Cerebellar nuclear complex (tissue), 1 donor: ENCODE results near the gene PLEKHA4.

Source experiments
- DNase-seq, 2 experiments: peaks; one replicate each; lab custom pipeline; 2025; lab: John Stamatoyannopoulos, UW

PLEKHA4 gene

GRCh38 chr19:48830088-48830487, 38.3 kb downstream of the PLEKHA4 start:
- no peak for DNase-seq

- no peak for DNase-seq
These were observed 41.8 kb downstream of the PLEKHA4 start for GRCh38 chr19:48826606-48827020.

- no peak for DNase-seq
These were observed 45.9 kb downstream of the PLEKHA4 start for GRCh38 chr19:48822514-48822913.

GRCh38 chr19:48821633-48822032, 46.8 kb downstream of the PLEKHA4 start:
- no peak for DNase-seq

- DNase-seq = no peak
These were observed 49.0 kb downstream of the PLEKHA4 start for GRCh38 chr19:48819366-48819816.

GRCh38 chr19:48818234-48818820, 50.1 kb downstream of the PLEKHA4 start:
- DNase-seq = no peak

GRCh38 chr19:48817585-48818124, 50.8 kb downstream of the PLEKHA4 start:
- DNase-seq = no peak

GRCh38 chr19:48815870-48816501, 52.4 kb downstream of the PLEKHA4 start:
- no peak for DNase-seq

- DNase-seq = no peak
These were observed 53.5 kb downstream of the PLEKHA4 start for GRCh38 chr19:48814895-48815294.

- no peak for DNase-seq
These were observed 55.1 kb downstream of the PLEKHA4 start for GRCh38 chr19:48813123-48813913.

GRCh38 chr19:48812094-48812929, 56.1 kb downstream of the PLEKHA4 start:
- DNase-seq = peak in 1 of 2 experiments; percentile 10

GRCh38 chr19:48810151-48810550, 58.3 kb downstream of the PLEKHA4 start:
- DNase-seq = no peak

- no peak for DNase-seq
These were observed 60.7 kb downstream of the PLEKHA4 start for GRCh38 chr19:48807590-48808308.

GRCh38 chr19:48806818-48807589, 61.4 kb downstream of the PLEKHA4 start:
- DNase-seq = peak in 1 of 2 experiments; percentile 76

GRCh38 chr19:48806518-48806817, 61.9 kb downstream of the PLEKHA4 start:
- no peak for DNase-seq

- no peak for DNase-seq
These were observed 63.0 kb downstream of the PLEKHA4 start for GRCh38 chr19:48805452-48805851.

- no peak for DNase-seq
These were observed 63.9 kb downstream of the PLEKHA4 start for GRCh38 chr19:48804496-48804895.

GRCh38 chr19:48802623-48803022, 65.8 kb downstream of the PLEKHA4 start:
- DNase-seq = no peak

- no peak for DNase-seq
These were observed 68.8 kb downstream of the PLEKHA4 start for GRCh38 chr19:48799358-48800300.
